ENCODE results near the gene CRYBG2. TPM values are rescaled to one million over a fixed set of nuclear protein-coding genes. Genes with fewer than 3 reads are reported as not detected.

The CRYBG2 gene
- total RNA-seq, 4 donors from 2014 or later, result under 0.01 TPM; not detected in 3

DNA sequence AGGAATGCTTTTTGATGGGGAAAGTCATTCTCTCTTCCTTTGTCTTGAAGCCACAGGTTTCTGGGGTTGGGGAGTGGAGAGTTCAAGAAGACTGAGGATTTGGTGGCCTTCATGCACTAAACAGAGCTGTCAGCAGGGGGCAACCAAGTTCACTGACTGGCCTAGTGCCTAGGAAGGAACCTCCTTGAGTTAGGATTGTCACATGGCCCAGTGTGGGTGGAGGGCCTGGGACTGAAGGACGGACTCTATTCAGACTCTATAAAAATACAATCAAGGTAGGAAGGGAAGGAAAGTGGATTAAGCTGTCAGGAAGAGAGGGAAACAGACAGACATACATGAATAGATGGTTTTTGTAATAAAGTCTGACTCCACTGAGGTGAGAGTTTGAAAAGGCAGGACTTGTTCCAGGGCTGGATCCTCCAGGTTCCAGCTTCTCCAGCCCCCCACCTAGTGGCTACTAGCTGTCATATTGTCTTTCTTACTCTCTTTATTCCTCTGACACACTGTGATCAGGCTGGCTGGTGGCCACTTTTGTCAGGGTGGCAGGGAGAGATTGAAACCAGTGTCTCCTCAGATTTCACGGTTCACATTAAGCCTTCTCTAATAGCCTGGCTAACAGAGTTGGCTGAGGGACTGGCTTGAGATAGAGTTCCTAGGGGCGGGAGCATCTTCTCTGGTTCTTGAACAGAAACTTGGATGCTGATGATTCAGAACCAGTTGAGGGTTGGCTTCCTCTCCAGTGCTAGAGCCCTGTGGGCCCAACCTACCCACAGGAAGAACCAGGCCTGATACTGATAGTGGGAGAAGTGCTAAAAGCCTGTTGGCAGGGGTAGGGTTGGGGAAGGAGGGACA is 78.1 kb downstream of the CRYBG2 start:
- Histone ChIP-seq H3K4me3 (no peak overlapping the region), H3K27me3 (no peaks in the 10 kb centered on the region), H3K27ac (peak overlapping the region; percentile 21 to 99 (median 96)), H3K36me3 (peaks cover 0 to 20% (median 0%) of the 10 kb centered on the region in 3 donors), H3K4me1 (peaks cover 0 to 53% (median 49%) of the 10 kb centered on the region in 4 donors), H3K9me3 (no peaks in the 10 kb centered on the region)
- DNase-seq (ENCODE audit: low spot score in 2 of 2), result peak; percentile 74 to 91
- TF ChIP-seq EP300 (IDR thresholded peaks at IDR 0.05) (peak in 1 of 2 donors; percentile 58), POLR2A (IDR thresholded peaks at IDR 0.05) (peak in 1 of 2 donors; percentile 13)
- TF ChIP-seq, protein P1, sequence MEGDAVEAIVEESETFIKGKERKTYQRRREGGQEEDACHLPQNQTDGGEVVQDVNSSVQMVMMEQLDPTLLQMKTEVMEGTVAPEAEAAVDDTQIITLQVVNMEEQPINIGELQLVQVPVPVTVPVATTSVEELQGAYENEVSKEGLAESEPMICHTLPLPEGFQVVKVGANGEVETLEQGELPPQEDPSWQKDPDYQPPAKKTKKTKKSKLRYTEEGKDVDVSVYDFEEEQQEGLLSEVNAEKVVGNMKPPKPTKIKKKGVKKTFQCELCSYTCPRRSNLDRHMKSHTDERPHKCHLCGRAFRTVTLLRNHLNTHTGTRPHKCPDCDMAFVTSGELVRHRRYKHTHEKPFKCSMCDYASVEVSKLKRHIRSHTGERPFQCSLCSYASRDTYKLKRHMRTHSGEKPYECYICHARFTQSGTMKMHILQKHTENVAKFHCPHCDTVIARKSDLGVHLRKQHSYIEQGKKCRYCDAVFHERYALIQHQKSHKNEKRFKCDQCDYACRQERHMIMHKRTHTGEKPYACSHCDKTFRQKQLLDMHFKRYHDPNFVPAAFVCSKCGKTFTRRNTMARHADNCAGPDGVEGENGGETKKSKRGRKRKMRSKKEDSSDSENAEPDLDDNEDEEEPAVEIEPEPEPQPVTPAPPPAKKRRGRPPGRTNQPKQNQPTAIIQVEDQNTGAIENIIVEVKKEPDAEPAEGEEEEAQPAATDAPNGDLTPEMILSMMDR (IDR thresholded peaks at IDR 0.05), result peak; percentile 67 to 93 (median 87)
- WGBS, 2 donors, result 38% methylated on average over 3 of the region's 3 CpGs

DNA sequence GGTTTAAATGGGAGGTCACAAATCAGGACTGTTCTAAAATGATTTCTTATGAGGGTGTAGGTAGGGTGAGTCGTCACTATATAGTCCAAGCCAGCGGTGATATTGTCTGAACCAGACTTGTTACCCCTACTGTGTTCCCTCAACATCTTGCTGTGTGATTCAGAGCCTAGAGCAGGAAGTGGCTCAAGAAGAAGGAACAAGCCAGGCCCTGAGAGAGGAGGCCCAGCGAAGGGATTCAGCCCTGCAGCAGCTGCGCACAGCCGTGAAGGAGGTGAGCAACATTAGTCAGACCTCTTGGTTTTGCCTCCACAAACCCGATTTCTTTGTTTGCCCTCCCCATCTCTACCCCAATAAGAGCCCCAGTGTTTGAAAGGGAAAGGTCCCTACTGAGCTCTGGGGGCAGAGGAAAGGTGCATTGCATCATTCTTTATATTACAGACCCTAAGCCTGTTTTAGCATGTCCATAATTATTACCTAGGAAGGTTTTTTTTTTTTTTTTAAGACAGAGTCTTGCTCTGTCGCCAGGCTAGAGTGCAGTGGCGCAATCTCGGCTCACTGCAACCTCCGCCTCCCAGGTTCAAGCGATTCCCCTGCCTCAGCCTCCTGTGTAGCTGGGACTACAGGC is 79.0 kb downstream of the CRYBG2 start:
- DNase-seq (ENCODE audit: low spot score in 2 of 2), result no peak
- WGBS, 2 donors, result 79 to 86% methylated on average over 11 of the region's 11 CpGs
- H3K4me3 ChIP-seq, result no peak overlapping the region
- peak overlapping the region in 3 of 4 donors; percentile 96 to 99 (median 97) for H3K27ac ChIP-seq
- H3K4me1 ChIP-seq, result peaks cover 0 to 49% (median 44%) of the 10 kb centered on the region in 4 donors
- peaks cover 0 to 29% (median 0%) of the 10 kb centered on the region in 3 donors for H3K36me3 ChIP-seq
- no peaks in the 10 kb centered on the region for H3K9me3 ChIP-seq
- TF ChIP-seq POLR2A (IDR thresholded peaks at IDR 0.05), result no peak
- TF ChIP-seq, protein P1 (IDR thresholded peaks at IDR 0.05), result no peak
- TF ChIP-seq EP300 (IDR thresholded peaks at IDR 0.05), result no peak
- no peaks in the 10 kb centered on the region for H3K27me3 ChIP-seq

Other genes starting within 250 kb of the CRYBG2 start
- gene PDIK1L, start 242.3 kb downstream of the CRYBG2 start, total RNA-seq, result 1 to 10 TPM; 5.4 to 9.0 (median 7.1) TPM
- 10 to 100 TPM; 11.9 to 22.7 (median 14.2) TPM for gene FAM110D, start 195.1 kb downstream of the CRYBG2 start, total RNA-seq
- gene C1orf232, start 185.2 kb downstream of the CRYBG2 start, total RNA-seq, result not detected
- 10 to 100 TPM; 24.9 to 46.5 (median 38.2) TPM for gene ZNF593, start 184.2 kb downstream of the CRYBG2 start, total RNA-seq
- not detected for gene ZNF593OS, start 182.3 kb downstream of the CRYBG2 start, total RNA-seq
- 1 to 10 TPM in 3 of 4 donors, not detected in 1; 2.6 to 5.7 (median 4.0) TPM for gene CNKSR1, start 176.6 kb downstream of the CRYBG2 start, total RNA-seq
- gene CATSPER4, start 163.5 kb downstream of the CRYBG2 start, total RNA-seq, result not detected
- 10 to 100 TPM; 14.9 to 23.7 (median 20.0) TPM for gene CEP85, start 119.9 kb downstream of the CRYBG2 start, total RNA-seq
- 10 to 100 TPM; 49.6 to 97.2 (median 56.0) TPM for gene SH3BGRL3, start 74.0 kb downstream of the CRYBG2 start, total RNA-seq
- gene UBXN11, start 47.5 kb downstream of the CRYBG2 start, total RNA-seq, result 10 to 100 TPM; 13.8 to 48.3 (median 19.7) TPM
- gene CD52, start 36.2 kb downstream of the CRYBG2 start, total RNA-seq, result 1 to 10 TPM in 1 of 4 donors, not detected in 3; 4.8 TPM
- not detected for gene ZNF683, start 18.6 kb upstream of the CRYBG2 start, total RNA-seq
- not detected for gene LIN28A, start 56.7 kb upstream of the CRYBG2 start, total RNA-seq
- 10 to 100 TPM; 24.7 to 45.4 (median 32.8) TPM for gene DHDDS, start 78.2 kb upstream of the CRYBG2 start, total RNA-seq
- gene HMGN2, start 118.3 kb upstream of the CRYBG2 start, total RNA-seq, result 100 to 1,000 TPM; 165 to 237 (median 207) TPM
- gene RPS6KA1, start 175.6 kb upstream of the CRYBG2 start, total RNA-seq, result 10 to 100 TPM; 10.7 to 37.2 (median 13.5) TPM

Measured in tibial nerve (tissue), 4 donors.